GM21515 (cell line): ENCODE results near the gene PITPNC1.
"Not testable (repeated sequence)": the region's sequence is repeated elsewhere in the genome, so short reads cannot be mapped to it uniquely, and the experiment has no call there.

Experiments used
- ATAC-seq: cut with Tn5 transposase; IDR thresholded peaks from one replicate; pipeline ENCODE4 v1.9.1; 2021; ENCODE audit not compliant: unreplicated experiment

PITPNC1 gene

DNA sequence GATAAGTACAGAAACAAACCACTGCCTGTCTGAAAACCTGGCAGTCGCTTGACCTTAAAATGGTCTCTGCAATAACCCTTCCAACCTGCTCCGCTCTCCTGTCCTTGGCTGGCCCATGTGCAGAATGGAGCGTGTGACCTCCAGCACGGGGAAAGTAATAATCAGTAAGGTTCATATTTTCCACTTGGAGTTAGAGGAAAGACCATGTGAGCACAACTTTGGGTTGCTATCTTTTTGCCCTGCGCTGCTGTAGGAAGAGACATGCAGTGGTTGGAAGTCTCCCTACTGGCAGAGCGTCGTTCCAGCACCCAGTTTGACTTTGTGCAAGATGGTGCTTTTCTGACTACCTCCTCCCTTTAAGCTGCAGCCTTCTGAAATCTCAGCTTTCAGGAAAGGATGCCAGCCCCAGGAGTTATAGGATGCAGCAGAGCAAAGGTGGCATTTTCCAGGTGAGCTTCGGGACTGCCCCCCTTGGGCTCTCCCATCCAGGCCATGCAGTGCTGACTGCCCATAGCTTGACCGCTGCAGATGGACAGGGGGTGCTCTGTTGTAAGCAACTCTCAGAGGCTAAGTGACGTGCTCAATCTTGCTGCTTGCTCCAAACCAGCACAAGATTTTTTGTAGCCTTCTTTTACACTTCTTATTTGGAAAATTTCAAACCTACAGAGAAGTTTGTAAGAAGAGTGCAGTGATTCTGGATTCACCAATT is 230.0 kb downstream of the PITPNC1 start:
- no peak for ATAC-seq

DNA sequence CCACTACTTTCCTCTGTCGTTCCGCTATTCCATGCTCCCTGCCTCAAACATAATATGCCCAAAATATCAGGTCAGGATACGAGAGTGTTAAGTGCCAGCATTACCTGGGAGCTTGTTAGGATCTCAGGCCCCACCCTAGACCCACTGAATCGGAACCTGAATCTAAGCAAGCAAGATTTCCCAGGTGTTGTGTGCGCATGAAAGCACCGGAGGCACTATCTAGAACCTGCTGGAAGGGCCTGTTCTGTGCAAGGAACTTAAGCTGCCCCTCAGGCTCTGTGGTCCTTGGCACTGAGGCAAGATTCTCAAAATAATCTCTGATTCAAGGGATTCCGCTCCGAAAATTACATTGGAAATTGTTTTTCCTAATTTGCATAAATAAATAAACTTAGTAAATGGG is 233.0 kb downstream of the PITPNC1 start:
- no peak for ATAC-seq

DNA sequence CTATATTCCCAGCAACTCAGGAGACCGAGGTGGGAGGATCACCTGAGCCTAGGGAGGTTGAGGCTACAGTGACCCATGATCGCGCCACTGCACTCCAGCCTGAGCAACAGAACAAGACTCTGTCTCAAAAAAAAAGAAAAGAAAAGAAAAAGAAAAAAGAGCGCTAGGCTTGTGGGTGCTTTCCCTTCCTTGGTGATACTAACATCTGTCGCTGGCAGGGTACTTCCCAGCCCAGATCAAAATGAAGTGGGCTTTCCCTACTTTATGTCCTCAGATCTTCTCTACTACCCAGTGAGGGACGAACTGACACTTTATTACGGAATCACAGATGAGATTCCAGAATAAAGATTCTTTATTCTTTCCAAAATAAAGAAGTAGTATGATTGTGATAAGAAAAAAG is 236.9 kb downstream of the PITPNC1 start:
- no peak for ATAC-seq

DNA sequence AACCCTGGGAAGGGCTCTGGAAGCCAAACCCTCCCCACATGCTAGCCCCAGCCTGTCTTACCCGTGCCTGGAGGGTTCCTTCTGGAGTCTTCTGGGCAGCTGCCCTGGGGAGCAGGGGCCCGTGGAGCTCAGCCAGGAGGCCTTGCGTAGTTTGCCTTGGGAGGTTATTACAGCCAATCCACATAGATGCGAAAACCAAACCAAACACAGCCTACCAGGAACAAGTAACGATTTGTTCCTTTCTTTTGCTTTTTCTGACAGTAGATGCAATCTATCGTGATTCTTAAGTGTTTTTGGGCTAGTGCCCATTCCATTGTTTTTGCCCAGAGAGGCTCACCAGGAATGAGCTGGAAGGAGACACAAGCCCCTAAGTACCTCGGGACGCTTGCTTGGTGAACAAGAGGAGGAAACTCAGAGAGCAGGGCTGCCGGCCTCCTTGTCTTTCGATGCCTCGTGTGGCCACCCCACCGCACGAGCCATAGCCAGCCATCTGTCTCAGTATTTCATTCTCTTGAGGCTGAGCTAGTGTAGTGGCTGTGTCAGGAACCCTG is 238.0 kb downstream of the PITPNC1 start:
- ATAC-seq: no peak

DNA sequence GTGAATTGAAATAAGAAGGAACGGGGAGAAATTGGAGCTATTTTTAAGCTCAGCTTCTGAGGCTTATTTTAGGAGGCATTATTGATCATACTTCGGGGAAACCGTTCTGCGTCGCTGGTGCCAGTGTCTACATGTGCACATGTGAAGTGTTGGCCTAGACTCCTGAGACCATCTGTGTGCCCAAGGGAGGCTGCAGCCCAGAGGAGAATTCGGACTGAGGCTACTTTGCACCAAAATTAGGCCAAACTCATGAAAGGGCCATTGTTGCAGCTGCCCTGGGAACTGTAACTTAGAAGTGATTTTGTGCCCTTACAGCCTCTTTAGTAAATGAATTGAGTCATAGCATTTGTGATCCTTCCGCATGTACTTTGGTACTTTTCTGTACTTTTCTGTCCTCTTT is 238.7 kb downstream of the PITPNC1 start:
- no peak for ATAC-seq

DNA sequence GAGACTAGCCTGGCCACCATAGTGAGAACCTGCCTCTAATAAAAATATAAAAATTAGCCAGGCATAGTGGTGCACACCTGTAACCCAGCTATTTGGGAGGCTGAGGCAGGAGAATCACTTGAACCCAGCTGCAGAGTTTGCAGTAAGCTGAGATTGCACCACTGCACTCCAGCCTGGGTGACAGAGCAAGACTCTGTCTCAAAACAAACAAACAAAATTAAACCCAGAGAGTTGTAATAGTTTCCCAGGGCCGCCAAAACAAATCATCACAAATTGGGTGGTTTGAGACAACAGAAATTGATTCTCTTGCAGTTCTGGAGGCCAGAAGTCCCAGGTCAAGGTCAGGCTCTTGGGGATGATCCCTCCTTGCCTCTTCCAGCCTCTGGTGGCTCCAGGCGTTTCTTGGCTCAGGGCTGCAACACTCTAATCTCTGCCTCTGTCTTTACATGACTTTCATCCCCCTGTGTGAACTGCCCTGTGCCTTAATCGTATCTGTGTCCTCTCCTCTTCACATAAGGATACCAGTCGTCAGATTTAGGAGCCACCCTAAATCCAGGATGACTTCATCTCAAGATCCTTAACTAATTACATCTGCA is 240.3 kb downstream of the PITPNC1 start:
- ATAC-seq: no peak

DNA sequence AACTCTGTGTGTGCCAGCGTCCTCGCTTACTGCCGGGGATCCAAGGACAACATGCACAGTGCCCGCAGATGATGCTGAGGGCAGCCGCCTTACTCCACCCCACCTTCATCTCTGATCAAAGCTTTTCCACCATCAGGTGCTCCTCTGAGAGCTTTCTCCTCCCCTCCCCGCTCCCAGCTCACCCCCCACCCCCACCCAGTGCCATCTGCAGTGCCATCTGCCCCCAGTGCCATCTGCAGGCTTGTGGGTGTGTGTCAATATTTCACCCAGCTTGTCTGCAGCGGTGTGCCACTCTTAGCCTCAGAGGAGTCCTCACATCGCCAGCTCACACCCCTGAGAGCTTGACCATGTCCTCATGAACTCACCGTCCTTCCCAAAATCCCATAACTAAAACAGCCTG is 242.5 kb downstream of the PITPNC1 start:
- no peak for ATAC-seq

DNA sequence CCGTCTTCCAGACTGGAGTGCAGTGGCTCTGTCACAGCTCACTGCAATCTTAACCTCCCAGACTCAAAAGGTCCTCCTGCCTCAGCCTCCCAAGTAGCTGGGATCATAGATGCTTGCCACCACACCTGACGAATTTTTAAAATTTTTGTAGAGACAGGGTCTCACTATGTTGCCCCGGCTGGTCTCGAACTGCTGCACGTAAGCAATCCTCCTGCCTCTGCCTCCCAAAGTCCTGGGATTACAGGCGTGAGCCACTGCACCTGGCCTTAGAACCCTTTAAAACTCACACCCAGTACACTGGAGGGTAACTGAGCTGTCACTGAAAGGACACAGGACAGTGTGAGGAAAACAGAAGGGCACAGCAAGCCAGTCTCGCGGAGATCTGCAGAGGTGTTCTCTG is 243.0 kb downstream of the PITPNC1 start:
- ATAC-seq: no peak

DNA sequence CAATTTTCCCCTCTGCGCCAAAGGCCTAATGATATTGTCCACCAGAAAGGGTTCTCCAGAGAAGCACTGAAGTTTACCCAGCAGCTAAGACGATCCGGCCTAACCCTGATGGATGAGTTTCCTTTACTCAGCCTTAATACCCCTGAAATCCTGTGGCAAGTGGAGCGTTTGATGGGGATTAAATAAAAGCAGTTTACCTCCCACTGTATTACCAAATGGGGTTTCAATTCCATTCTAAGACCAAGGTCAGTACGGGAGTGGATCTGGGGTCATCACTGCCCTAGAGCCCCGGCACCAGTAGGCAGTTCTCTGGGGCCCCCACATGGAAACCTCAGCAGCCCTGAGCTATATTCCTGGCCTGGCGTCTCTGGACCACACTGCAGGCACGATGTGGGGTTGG is 243.6 kb downstream of the PITPNC1 start:
- no peak for ATAC-seq

DNA sequence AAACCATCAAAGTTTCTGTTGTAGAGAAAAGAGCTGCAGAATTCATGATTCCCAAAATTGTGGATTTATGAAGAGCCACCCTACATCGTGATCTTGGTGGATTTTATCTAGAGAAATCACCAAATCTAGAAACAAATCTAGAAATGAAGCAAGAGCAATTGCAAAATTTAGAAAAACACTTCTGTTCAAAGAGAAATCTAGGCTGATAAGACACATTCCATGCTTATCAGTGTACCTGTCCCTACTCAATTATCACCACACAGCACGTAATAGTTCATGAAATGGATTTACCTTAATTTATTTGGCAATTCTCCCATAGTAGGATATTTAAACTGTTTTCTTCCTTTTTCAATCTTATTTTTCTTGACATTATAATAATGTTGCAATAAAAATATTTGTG is 246.7 kb downstream of the PITPNC1 start:
- ATAC-seq: no peak

DNA sequence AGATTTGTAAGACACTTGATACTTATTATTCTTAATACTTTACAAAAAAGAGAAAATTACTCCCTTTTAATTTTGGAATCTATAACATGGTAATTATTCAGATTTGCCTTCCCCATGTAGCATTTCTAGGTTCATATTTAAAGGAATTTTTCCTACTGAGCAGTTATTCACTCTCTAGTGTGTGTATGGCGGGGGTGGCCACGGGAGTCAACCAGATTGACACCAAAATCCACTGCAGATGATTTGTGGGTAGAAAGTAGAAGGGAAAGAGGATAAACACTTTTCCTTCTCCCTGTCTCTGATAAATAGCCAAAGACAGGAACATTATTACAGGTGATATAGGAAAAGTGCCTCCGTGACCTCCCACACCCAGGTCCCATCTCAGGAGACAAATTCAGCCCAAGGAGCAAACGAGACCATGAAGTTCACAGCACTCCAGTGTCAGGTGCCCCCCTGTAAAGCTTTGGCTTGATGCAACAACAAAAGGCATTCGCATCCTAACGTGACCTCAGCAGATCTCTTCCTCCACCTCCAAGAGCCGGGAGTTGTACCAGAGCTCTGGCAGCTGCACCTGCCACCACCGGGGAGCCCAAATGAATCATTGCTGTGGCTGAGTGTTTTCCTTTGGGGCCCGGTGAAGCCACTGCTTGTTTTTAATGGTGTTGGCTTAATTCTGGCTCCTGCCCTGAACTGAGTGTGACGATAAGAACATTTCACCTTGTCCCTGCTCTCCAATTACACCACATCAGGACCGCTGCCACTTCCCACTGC is 248.0 kb downstream of the PITPNC1 start:
- ATAC-seq: no peak

DNA sequence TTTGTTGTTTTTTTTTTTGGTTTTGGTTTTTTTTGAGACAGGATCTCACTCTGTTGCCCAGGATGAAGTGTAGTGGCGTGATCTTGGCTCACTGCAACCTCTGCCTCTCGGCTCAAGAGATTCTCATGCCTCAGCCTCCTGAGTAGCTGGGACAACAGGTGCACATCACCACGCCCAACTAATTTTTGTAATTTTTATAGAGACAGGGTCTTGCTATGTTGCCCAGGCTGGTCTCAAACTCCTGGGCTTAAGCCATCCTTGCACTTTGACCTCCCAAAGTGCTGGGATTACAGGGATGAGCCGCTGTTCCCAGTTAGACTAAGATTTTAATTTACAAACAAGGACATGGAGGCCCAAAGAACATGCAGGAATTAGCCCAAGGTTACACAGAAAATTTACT is 248.9 kb downstream of the PITPNC1 start:
- ATAC-seq: no peak

DNA sequence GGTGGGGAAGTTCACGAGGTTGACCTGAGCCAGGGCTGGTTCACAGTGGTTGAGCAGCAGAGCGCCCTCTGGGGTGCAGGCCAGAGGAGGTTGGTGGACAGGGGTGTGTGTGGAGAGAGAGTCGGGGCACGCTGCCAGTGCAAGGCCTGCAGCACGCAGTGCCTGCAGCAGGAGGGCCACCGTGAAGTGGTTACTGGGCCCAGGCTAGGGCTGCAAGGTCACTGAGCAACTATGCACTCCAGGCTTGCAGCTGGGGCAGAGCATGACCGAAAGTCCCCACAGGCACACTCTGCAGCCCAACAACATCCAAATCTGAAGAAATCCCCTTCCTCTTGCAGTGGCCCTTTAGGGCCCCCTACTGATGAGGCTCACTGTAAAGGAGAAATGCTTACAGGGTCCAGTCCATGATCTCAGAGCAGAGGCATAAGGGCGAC is 251.5 kb downstream of the PITPNC1 start:
- ATAC-seq: no peak

DNA sequence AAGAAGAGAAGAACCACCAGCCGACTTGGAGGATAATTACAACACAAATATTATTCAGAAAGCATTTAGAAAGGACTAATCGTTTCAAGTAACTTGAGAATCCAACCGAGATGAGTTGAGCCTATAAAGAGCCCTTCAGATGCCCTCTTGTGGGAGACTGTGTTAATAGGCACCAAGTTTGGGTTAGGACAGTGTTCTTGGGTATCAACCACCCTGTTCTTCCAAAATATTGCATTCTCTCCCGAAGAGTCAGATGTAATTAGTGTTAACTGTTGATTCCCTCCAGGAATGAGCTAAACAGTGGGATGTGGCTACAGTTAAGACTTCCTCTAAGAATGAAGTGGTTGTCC is 252.9 kb downstream of the PITPNC1 start:
- no peak for ATAC-seq

DNA sequence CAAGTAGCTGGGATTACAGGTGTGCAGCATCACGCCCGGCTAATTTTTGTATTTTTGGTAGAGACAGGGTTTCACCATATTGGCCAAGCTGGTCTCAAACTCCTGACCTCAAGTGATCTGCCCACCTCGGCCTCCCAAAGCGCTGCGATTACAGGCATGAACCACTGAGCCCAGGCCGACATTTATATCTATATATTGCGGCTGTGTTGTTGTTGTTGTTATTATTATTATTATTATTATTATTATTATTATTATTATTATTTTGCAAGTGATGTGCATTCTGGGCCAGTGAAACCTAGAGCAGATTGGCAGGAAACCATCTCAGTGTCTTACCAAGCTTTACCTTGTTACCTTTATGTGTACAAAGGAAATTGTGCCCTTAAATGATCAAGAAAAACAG is 253.8 kb downstream of the PITPNC1 start:
- ATAC-seq: not testable (repeated sequence)

DNA sequence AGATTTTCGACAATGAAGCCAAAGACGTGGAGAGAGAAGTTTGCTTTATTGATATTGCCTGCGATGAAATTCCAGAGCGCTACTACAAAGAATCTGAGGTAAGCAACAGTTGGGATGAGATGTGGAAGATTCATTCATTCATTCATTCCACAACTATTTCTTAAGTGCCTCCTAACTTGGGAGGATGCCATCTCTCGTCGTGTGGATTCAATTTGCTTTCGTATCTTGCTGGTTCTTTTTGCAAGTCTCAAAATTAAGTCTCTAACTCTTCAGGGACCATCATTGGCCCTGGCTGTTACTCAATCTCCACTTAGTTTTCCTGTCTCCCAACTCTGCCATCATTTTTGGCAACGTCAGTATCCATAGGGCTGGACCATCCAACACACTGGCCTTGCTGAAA is 255.1 kb downstream of the PITPNC1 start:
- no peak for ATAC-seq

DNA sequence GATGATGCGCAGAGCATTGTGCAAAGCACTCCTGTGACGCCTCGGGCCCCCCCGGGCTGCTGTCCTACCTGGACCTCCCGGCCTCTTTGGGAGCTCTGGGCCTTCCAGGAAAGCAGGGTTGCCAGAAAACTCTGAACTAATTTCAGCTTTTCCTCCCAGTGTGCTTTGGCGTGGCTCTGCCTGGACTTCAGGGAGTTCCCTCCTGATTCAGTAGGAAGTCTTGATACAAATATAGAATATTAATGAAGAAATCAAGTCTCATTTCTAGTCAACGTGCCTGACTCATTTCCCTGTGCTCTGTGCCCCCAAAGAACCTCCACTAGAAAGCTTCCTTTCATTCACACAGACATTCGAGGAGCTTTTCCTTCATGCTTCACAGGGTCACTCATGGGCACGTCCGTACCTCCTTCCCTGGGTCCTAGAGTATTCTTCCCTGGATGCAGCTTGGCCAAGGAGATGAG is 256.7 kb downstream of the PITPNC1 start:
- ATAC-seq: no peak

DNA sequence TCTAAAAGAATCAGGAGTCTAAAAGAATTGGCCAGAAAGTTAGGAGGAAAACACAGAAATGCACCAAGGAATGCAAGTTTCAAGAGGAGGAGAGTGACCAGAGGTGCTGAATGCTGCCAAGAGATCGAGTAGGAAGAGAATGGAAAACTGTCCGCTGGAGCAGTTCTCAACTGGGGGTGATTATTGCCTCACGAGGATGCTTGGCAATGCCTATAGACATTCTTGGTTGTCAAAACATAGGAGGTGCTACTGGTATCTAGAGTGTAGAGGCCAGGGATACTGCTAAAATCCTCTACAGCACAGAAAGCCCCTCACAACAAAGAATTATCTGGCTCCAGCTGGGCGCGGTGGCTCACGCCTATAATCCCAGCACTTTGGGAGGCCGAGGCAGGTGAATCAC is 258.6 kb downstream of the PITPNC1 start:
- ATAC-seq: no peak

DNA sequence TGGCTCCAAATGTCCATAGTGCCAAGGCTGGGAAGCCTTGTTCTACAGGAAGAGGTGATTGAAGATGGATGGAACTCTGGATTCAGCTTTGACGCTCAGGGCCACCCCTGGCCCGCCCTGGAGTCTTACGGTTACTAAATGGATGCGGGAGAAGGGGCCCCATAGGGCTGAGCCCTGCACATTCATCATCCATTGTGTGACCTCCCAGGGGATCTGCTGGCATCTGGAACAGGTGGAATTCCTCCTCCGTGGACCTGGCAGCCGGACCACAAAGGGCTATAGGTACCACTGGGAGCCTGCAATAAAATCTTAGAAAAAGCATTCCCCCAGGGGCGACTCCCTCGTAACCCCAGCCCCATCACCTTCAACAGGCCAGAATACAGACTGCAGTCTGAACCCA is 259.2 kb downstream of the PITPNC1 start:
- no peak for ATAC-seq

DNA sequence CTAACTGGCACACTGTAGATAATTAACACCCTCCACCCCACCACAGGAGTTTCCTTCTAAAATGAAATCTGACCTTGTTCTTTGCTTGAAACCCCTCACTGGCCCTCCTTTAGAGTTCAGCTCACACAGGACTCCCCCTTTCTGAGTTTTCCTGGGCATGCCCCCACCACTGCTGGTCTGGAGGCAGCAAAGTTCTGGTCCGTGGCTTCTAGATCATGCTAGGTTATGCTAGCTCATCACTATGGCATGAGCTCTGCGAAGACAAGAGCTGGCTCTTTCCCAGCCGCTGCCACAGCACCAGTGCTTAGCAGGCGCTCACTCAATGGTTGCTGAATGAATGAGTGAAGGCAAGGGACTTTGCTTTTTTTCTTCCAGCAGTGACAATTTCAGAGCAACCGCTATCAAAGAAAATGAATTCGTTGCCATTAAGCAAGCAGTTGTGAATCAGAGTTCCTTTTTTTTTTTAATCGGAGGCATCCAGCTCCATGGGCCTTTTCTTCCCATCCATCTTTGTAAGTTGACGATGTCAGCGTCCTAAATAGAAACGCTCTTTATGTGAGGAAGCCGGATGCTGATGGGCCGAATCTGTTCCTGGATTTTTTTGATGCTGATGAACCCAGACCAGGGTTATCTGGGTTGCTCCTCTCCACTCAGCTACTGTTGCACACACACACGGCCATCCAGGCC is 259.9 kb downstream of the PITPNC1 start:
- ATAC-seq: no peak

DNA sequence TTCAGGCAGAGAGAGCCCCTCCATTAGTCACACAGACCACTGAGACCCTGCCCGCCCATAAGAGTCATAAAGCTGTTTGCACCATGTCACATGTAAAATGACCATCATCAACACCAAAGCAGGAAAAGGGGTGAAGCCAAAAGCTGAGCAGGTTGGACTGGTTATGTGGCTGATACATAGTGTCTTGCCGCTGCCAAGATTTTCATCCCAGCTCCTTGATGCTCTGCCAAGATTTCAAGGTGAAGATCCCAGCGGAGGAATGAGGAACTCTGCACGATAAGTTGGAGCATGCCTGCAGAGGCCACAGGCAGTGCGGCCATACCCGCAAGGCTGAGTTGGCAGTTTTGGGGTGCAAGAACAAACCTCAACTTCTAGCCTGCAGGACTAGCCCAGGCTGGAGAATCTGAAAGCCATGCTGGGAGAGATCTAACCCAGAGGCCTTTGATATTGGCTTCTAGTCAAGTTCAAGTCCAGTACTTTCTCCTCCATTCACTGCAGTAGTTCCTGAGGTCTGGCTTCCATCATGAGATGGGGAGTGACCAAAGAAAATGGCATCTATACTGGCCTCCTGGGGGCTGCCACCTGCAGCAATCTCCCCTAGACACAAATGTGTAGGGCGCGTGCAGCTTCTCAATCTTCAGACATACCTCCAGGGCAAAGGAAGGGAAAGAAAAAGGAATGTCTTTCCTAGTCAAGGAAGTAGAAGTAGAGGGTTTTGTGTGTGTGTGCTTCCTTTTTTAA is 261.0 kb downstream of the PITPNC1 start:
- ATAC-seq: no peak
